ENCODE results near the gene NFIC. TPM values are rescaled to one million over a fixed set of nuclear protein-coding genes. Genes with fewer than 3 reads are reported as not detected.

NFIC gene
- total RNA-seq, 1 experiment from 2014 or later: 8.0 TPM

DNA sequence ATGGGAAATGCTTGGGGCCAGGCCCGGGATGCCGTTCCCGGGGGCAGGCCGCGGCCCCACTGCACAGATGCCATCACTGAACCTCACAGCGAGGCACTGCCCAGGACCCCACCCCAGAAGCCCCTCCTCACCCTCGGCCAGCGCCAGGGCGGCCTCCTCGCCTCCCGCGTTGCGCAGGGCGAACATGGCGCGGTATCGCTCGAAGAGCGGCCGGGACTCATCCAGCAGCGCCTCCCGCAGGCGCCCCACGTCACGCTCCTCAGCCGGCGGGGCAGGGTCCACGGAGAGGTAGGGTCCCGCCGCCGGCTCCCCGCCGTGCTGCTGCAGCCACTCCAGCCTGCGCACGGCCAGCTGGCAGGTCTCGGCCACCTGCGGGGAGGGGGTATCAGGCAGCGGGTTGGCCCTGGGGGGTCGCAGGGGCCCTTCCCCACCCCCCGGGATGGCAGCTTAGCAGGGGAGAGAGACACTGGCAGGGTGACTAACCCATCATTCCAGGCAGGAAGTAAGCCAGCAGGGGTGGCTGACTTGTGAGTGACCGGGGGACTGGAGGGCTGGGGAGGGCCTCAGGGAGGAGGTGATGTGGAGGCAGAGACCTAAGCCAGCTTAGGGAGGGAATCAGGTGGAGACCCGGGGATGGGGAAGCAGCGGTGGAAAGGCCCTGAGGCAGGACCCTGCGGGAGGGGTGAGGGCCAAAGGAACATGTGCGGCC lies 125.9 kb downstream of the NFIC start:
- H2BK15ac ChIP-seq (ENCODE audit: low read depth, low read length): no peak overlapping the region
- no peak for DNase-seq
- H3K23me2 ChIP-seq (ENCODE audit: insufficient read length, low read depth, low read length, poor library complexity, severe bottlenecking): no peaks in the 10 kb centered on the region
- no peaks in the 10 kb centered on the region for H3K79me1 ChIP-seq (ENCODE audit: insufficient read depth, low read depth, low read length, poor library complexity, severe bottlenecking)
- no CpG with 5 or more reads among the region's 45 CpGs for WGBS (ENCODE audit: extremely low coverage, insufficient read length, low lambda C conversion rate)
- Mint-ChIP-seq H3K27me3 (ENCODE audit: low read depth) (no peaks in the 10 kb centered on the region), H3K36me3 (ENCODE audit: insufficient read depth in 1 of 3, low read depth in 3 of 3) (peaks cover 19 to 42% (median 35%) of the 10 kb centered on the region in 3 experiments; a peak in 6 of 7 replicates), H3K9me3 (no peaks in the 10 kb centered on the region), H3K4me1 (no peaks in the 10 kb centered on the region), H3K27ac (no peak overlapping the region), H3K4me3 (peak overlapping the region in 1 of 2 experiments; percentile 41; a peak in 1 of 5 replicates)
- no peak overlapping the region for H2AK5ac ChIP-seq (ENCODE audit: insufficient read length, low read length)
- no peaks in the 10 kb centered on the region; the same call in 1 of the 2 replicates for H3K79me2 ChIP-seq (ENCODE audit: insufficient read depth, low read length)
- H3K4me2 ChIP-seq (ENCODE audit: insufficient read depth, insufficient read length, low read length): no peak overlapping the region
- H2BK20ac ChIP-seq (ENCODE audit: low read depth, low read length, poor library complexity, severe bottlenecking): no peak overlapping the region
- H3K56ac ChIP-seq (ENCODE audit: insufficient read length, low read depth, low read length): no peak overlapping the region
- H4K5ac ChIP-seq (ENCODE audit: insufficient read length, low read depth, low read length): no peak overlapping the region
- H3K4me1 ChIP-seq (ENCODE audit: insufficient read depth, low read length): no peaks in the 10 kb centered on the region
- no peak overlapping the region for H4K91ac ChIP-seq (ENCODE audit: insufficient read length, low read depth, low read length)
- no peak overlapping the region for H3K23ac ChIP-seq (ENCODE audit: insufficient read length, low read depth, low read length)
- H3K27ac ChIP-seq (ENCODE audit: insufficient read length, low read depth, low read length): no peak overlapping the region
- H4K20me1 ChIP-seq (ENCODE audit: control insufficient read depth, insufficient read depth, insufficient read length): no peaks in the 10 kb centered on the region
- no peak overlapping the region for H2BK5ac ChIP-seq (ENCODE audit: insufficient read length, low read length)
- H4K8ac ChIP-seq (replicated peaks; ENCODE audit: insufficient read length, low read depth, low read length): no peak overlapping the region
- no peaks in the 10 kb centered on the region for H3K27me3 ChIP-seq (ENCODE audit: insufficient read depth, low read length)
- H3T11ph ChIP-seq (ENCODE audit: low read length): no peak overlapping the region
- H3K14ac ChIP-seq (ENCODE audit: insufficient read depth, low read length): no peak overlapping the region
- no peak overlapping the region for H2BK12ac ChIP-seq (ENCODE audit: insufficient read length, low read depth, low read length)
- TF ChIP-seq, protein P1, sequence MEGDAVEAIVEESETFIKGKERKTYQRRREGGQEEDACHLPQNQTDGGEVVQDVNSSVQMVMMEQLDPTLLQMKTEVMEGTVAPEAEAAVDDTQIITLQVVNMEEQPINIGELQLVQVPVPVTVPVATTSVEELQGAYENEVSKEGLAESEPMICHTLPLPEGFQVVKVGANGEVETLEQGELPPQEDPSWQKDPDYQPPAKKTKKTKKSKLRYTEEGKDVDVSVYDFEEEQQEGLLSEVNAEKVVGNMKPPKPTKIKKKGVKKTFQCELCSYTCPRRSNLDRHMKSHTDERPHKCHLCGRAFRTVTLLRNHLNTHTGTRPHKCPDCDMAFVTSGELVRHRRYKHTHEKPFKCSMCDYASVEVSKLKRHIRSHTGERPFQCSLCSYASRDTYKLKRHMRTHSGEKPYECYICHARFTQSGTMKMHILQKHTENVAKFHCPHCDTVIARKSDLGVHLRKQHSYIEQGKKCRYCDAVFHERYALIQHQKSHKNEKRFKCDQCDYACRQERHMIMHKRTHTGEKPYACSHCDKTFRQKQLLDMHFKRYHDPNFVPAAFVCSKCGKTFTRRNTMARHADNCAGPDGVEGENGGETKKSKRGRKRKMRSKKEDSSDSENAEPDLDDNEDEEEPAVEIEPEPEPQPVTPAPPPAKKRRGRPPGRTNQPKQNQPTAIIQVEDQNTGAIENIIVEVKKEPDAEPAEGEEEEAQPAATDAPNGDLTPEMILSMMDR (conservative IDR thresholded peaks at IDR 0.05): no peak
- H3K18ac ChIP-seq (ENCODE audit: insufficient read length, low read depth, low read length): no peak overlapping the region
- H2BK120ac ChIP-seq (ENCODE audit: low read depth, low read length, poor library complexity, severe bottlenecking): no peak overlapping the region
- H3K4ac ChIP-seq (ENCODE audit: low read depth, low read length): no peak overlapping the region
- no peak overlapping the region for H2AFZ ChIP-seq (ENCODE audit: low read length)
- no peaks in the 10 kb centered on the region for H3K9me3 ChIP-seq (ENCODE audit: control insufficient read depth, low read depth, low read length)
- H3K9ac ChIP-seq (ENCODE audit: extremely low read depth, insufficient read length, low read length): no peak overlapping the region
